GM21528 (cell line): ENCODE results near the gene NFATC3.
"Not testable (repeated sequence)": the region's sequence is repeated elsewhere in the genome, so short reads cannot be mapped to it uniquely, and the experiment has no call there.

ENCODE experiments used
- ATAC-seq: cut with Tn5 transposase; IDR thresholded peaks from one replicate; pipeline ENCODE4 v1.9.1; 2021; ENCODE audit warnings: mild to moderate bottlenecking, moderate library complexity; ENCODE audit not compliant: unreplicated experiment, low FRiP score

Gene NFATC3

DNA sequence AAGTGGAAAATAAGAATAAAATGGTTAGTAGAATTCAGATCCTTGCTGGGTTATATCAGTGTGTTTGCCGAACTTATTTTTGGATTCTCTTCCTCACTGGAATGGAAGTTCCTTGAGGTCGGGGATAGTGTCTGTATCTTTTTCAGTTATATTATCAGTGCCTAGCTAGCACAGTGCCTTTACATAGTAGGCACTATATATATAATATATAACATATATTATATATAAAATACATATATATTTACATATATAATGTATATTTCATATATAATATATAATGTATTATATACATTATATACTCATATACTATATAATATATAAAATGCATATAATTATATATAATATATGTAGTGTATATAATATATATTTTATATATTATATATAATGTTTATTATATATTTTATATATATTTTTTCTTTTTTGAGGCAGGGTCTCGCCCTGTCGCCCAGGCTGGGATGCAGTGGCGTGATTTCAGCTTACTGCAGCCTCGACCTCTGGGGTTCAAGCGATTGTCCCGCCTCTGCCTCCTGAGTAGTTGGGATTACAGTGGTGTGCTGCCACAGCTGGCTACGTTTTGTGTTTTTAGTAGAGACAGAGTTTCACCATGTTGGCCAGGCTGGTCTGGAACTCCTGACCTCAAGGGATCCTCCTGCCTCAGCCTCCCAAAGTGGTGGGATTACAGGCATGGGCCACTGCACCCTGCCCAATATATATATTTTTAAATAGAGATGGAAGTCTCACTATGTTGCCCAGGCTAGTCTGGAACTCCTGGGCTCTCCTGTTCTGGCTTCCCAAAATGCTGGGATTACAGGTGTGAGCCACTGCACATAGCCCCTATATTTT lies 3.2 kb downstream of the NFATC3 start:
- no peak for ATAC-seq

DNA sequence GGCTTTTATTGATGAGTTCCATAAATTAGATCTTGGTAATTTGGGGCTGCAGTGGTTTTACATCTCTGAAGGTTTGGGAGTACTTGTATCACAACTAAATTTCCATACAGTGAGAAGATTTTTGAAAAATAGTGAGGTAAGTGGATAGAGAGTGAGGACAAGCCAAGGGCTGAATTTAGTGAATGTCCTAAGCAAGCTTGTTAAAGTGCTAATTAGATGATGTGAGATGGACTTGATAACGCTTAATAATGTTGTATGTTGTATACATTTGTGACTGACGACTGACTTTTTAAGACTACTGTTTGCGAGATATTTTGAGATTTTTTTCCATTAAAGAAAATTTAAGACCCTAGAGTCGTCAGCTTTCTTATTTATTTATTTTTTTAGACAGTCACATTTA lies 3.9 kb downstream of the NFATC3 start:
- no peak for ATAC-seq

DNA sequence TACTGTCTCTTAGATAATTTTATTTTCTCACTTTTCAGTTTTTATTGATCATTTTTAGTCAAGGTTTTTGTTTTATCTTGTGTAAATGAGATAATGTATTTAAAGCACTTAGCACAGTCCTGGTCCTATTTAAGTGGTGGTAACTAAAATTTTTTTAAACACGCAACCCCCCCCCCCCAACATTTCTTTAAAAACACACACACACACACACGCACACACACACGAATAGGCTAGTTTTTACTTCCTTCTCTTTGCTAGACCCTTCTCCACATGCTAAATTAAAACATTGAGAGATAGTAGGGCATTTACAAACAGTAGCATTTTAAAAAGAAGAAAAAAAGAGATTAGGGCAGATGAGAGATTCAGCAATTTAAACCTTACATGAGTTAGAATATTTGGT lies 5.0 kb downstream of the NFATC3 start:
- ATAC-seq, result no peak

DNA sequence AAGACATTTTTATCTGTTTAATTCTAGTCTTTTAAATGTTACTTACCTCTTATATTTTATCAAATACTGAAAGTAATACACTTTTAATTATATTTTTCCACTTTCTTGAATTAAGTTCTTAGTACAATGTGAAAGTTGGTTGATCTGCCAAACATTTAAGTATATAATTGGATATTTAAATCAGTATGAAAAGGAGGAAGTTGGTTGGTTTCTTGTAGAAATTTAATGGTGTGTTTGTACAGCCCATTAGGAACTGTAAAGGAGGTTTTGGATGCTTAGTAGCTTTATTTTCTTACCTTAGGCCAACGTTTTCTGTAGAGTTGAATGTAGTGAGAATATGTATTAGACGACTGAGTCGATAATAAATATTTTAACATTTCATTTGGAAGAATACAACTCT lies 5.4 kb downstream of the NFATC3 start:
- ATAC-seq, result no peak

DNA sequence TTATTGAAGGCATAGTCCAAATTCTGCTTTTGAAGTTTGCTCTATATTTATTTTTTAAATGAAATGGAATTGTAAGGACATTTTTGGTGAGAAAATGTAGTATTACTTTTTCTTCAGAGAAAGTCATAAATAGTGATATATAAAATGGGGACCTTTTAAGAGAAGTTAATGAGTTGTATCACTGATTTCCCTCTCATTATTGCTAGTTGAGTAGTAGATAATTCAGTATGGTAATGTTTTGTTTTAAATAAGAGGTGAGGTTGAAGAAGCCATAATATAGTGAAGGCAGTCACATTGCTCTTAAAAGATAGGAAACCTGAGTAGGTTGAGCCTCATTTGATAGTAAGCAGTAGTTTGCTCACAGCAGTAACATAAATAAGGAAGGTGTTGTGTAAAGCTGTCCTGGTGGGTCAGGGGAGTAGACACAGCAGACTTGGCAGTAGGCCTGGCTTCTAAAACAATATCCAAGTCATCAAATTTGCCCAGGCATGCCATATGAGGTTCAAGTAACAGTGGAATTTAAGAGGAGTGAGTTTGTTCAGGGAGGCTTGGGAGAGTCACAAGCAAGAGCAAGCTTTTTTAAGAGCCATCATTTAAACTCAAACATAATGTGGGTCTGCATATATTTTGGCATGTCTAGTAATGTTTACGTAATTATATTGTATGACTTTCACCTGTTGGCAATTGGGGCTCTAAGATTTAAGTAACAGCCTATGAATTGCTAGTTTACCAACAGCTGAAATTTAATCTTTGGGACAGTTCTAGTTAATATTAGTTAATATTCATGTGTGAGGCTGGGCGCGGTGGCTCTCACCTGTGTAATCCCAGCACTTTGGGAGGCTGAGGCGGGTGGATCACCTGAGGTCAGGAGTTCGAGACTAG lies 6.5 kb downstream of the NFATC3 start:
- ATAC-seq, result no peak

DNA sequence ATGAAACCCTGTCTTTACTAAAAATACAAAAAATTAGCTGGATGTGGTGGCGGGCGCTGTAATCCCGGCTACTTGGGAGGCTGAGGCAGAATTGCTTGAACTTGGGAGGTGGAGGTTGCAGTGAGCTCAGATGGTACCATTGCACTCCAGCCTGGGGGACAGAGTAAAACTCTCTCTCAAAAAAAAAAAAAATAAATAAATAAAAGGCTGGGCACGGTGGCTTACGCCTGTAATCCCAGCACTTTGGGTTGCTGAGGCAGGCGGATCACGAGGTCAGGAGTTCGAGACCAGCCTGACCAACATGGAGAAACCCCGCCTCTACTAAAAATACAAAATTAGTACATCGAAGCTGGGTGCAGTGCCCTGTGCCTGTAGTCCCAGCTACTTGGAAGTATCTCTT lies 7.1 kb downstream of the NFATC3 start:
- ATAC-seq, result not testable (repeated sequence)

DNA sequence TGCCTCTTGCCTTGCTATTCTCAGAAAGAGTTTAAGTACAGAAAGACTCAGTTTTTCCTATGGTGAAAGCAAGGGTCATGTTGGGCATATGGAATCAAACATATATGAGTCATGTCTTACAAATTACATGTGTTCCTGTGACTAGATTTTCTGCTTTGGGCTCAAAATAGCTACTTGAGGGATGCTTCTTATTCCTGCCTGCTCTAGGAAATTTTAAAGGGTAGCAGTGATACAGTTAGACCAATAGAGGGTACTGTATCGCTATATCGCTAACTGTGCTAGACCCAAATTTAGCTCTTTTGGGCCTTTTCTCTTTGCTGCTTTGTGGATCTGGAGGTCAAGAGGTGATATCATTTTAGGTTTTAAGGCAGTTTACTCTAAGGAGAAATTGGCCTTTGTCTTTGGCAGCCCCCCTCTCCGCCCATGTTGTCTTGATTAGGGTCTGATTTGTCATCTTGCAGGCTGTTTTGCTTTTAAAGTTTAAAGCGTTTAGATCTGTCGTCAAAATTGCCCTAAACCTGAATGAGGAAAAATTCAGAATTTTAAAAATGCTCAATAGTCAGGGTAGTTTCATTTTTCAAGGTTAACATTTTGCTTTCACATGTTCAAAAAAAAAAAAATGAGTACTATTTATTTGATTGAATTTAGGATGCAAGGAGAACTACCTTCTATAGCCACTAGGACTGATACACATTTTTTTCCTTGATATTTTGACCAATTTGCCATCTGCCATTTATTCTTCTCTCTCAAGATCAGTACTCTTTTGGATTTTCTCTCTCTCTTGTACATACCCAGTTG lies 8.8 kb downstream of the NFATC3 start:
- ATAC-seq, result no peak

DNA sequence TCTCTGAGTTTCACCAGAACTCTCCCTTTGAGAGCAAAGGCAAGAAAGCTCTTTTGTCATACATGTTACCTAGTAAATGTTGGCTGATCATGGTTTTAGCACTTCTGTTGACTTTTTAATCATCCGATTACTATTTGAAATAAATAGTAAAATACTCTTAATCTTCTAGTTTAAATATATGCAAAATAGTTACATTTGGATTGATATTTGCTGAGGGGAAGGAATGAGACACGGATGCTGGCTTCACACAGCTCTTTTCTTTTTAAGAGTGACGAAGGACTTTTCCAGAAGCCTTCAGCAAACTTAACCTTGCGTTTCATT lies 9.4 kb downstream of the NFATC3 start:
- ATAC-seq, result no peak

DNA sequence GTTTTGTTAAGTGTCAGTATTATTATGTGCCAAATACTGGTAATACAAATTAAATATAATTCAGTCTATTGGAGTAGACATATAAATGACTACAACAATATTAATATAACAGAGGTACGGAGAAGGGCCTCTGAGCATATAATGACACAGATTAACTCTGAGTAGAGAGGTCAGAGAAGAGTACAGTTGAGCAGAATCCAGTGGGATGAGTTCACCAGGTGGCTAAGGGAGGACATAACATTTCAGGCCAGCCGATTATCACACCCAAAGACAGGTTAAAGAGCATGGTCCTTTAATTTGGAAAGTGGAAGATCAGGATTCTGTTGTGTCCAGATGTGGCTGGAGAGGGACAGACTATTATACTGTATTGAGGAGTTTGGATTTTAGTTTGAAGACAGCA lies 11.3 kb downstream of the NFATC3 start:
- ATAC-seq, result no peak

DNA sequence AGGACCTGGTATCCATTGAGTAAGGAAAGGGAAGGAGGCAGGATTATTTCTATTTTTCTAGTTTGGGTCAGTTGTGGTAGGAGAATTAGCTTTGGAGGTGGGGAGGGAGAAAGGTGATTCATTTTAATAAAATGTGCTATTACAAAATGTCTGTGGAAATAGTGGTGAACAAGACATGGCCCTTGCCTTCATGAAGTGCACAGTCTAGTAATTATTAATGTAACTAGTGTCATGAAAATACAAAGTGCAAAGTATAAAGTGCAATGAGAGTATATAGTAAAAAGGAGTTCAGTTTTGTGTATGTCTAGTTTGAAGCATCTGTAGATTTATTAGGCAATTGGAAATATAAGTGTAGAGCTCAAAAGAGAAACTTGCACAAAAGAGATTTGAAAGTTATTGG lies 11.9 kb downstream of the NFATC3 start:
- no peak for ATAC-seq

DNA sequence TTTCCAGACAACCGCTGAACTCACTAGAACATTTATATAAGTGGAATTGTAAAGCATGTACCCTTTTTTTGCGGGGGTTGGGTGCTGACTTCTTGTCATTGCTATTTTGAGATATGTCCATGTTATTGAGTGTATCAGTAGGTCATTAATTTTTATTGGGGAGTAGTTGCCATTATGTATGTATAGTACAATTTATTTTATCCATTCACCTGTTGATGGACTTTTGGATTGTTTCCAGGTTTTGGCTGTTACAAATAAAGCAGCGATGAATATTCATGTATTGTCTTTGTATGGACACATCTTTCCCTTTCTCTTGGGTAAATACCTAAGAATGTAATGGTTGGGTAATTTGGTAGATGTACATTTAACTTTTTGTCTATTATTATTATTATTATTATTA lies 12.7 kb downstream of the NFATC3 start:
- no peak for ATAC-seq

DNA sequence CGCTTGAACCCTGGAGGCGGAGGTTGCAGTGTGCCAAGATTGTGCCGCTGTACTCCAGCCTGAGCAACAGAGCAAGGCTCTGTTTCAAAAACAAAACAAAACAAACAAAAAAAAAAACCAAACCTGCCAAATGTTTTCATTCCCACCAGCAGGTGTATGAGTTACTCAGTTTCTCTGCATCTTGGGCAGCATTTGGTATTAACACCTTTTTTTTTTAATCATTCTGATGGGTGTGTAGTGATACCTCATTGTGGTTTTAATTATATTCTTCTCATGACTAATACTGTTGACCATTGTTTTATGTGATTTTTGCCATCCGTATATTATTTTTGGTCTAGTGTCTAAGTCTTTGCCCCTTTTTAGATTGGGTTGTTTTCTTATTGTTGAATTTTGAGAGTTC lies 15.3 kb downstream of the NFATC3 start:
- ATAC-seq, result no peak

DNA sequence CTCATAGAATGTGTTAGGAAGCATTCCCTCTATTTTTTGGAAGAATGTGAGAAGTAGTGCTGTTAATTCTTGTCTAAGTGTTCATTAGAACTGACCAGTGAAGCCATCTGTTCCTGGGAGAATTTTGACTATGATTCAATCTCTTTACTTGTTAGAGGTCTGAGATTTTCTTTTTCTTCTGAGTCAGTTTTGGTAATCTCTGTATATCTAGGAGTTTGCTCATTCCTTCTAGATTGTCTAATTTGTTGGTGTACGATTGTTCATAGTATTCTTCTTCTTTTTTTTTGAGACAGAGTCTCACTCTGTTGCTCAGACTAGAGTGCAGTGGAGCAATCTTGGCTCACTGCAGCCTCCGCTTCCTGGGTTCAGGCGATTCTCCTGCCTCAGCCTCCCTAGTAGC lies 20.4 kb downstream of the NFATC3 start:
- no peak for ATAC-seq

DNA sequence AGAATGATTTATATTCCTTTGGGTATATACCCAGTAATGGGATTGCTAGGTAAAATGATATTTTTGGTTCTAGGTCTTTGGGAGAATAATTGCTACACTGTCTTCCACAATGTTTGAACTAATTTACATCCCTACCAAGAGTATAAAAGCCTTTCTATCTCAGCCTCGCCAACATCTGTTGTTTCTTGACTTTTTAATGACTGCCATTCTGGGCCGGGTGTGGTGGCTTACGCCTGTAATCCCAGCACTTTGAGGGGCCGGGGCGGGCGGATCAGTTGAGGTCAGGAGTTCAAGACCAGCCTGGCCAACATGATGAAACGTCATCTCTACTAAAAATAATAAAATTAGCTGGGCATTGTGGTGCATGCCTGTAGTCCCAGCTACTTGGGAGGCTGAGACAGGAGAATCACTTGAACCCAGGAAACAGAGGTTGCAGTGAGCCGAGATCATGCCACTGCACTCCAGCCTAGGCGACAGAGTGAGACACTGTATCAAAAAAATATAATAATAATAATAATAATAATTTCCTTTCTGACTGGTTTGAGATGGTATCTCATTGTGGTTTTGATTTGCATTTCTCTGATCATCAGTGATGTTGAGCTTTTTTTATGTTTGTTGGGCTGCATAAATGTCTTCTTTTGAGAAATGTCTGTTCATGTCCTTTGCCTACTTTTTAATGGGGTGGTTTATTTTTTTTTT lies 22.2 kb downstream of the NFATC3 start:
- ATAC-seq, result not testable (repeated sequence)

DNA sequence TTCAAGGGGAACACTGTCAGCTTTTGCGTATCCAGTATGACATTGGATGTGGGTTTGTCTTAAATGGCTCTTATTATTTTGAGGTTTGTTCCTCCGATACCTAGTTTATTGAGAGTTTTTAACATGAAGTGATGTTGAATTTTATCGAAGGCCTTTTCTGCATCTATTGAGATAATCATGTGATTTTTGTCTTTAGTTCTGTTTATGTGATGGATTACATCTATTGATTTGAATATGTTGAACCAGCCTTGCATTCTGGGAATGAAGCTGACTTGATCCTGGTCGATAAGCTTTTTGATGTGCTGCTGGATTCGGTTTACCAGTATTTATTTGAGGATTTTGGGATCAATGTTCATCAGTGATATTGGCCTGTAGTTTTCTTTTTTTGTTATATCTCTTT lies 24.0 kb downstream of the NFATC3 start:
- ATAC-seq, result not testable (repeated sequence)

DNA sequence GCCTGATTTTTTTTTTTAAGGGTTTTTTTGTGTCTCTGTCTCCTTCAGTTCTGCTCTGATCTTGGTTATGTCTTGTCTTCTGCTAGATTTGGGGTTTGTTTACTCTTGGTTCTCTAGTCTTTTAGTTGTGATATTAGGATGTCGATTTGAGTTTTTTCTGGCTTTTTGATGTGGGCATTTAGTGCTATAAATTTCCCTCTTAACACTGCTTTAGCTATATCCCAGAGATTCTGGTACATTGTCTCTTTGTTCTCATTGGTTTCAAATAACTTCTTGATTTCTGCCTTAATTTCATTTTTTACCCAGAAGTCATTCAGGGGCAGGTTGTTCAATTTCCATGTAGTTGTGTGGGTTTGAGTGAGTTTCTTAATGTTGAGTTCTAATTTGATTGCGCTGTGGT lies 25.4 kb downstream of the NFATC3 start:
- ATAC-seq, result not testable (repeated sequence)

DNA sequence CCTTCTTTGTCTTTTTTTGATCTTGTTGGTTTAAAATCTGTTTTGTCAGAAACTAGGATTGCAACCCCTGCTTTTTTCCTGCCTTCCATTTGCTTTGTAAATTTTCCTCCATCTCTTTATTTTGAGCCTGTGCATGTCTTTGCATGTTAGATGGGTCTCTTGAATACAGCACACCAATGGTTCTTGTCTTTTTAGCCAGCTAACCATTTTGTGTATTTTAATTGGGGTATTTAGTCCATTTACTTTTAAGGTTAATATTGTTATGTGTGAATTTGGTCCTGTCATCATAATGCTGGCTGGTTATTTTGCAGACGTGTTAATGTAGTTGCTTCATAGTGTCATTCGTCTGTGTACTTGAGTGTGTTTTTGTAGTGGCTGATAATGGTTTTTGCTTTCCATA lies 26.2 kb downstream of the NFATC3 start:
- ATAC-seq, result no peak

DNA sequence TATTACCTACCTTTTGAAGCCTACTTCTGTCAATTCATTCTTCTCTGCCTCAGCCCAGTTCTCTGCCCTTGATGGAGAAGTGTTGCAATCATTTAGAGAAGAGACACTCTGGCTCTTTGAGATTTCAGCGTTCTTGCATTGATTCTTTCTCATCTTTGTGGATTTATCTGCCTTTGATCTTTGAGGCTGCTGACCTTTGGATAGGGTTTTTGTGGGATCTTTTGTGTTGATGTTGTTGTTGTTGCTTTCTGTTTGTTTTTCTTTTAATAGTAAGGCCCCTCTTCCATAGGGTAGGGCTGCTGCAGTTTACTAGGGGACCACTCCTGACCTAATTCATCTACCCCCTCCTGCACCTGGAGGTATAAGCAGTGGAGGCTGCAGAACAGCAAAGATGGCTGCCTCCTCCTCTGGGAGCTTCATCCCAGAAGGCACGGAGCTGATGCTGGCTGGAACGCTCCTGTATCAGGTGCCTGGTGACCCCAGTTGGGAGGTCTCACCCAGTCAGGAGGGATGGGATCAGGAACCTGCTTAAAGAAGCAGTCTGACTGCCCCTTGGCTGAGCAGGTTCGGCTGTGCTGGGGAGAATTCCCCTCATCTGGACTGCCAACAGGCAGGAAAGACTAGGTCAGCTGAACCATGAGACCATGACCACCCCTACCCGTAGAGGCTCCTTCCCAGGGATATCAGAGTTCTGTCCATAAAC lies 28.0 kb downstream of the NFATC3 start:
- ATAC-seq, result no peak

DNA sequence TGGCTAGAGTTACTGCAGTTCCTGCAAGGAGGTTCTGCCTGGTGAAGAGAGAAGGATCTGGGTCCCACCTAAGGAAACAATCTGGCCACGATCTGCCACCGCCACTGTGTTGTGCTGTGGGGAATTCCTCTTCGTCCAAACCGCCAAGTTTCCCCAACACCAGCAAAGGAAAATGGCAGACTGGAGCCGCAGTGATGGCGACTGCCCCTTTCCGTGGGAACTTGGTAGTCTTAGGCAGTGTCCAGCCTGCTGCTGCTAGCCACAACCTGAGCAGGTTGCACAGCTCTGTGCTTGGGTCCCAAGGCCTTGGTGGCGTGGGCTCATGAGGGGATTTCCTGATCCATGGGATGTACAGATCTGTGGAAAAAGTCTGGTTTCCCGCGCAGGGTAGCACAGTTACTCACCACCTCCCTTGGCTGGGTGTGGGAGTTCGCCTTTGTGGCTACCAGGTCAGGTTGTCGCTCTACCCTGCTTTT lies 28.6 kb downstream of the NFATC3 start:
- ATAC-seq, result no peak

DNA sequence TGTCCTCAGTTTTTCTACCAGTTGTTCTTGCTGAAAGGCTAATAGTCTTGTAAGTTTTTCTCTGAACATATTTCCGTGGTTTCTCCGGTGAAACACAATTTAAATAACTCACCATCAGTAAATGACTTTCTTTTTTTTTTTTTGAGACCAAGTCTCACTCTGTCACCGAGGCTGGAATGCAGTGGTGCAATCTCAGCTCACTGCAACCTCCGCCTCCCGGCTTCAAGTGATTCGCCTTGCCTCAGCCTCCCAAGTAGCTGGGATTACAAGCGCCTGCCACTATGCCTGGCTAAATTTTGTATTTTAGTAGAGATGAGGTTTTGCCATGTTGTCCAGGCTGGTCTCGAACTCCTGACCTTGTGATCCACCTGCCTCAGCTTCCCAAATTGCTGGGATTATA lies 29.8 kb downstream of the NFATC3 start:
- ATAC-seq, result not testable (repeated sequence)
